Fibroblast of lung (primary cell): ENCODE data around the gene LDHB.

Source experiments
- CTCF ChIP-seq, 2 donors: IDR thresholded peaks in 1 of 2; conservative IDR thresholded peaks in 1 of 2; 1 replicate in 1 of 2; 2 replicates in 1 of 2; pipeline ENCODE4 v1.5.1; 2011 to 2012; ENCODE audit warnings: low read length in 2 of 2, control low read depth in 1 of 2, inconsistent platforms in 1 of 2, low read depth in 1 of 2, mild to moderate bottlenecking in 1 of 2
- EZH2 ChIP-seq: IDR thresholded peaks from 2 replicates; pipeline ENCODE4 v1.5.1; 2012; ENCODE audit warnings: low read length, control low read depth, mild to moderate bottlenecking; ENCODE audit errors: missing control alignments

- TF ChIP-seq CTCF (conservative IDR thresholded peaks at IDR 0.05 in 1 of 2, IDR thresholded peaks at IDR 0.05 in 1 of 2; ENCODE audit: low read depth in 1 of 2, low read length in 2 of 2) (no peak), EZH2 (no peak)
These were observed 18.0 kb upstream of the LDHB start for GRCh38 chr12:21675641-21676040.
